Loucy (cell line): Measurements from ENCODE around the gene LRCH1.

Source experiments
- H2AFZ ChIP-seq: fragments of 200-600 bp; sonication (generic); 2 replicates; pipeline ENCODE4 v1.6.0; 2016; ENCODE audit warnings: antibody characterized with exemption, mild to moderate bottlenecking, low read length, moderate library complexity
- H3F3A ChIP-seq: fragments of 200-600 bp; 2 replicates; pipeline ENCODE4 v1.6.0; 2016; ENCODE audit warnings: antibody characterized with exemption, low read depth, mild to moderate bottlenecking
- H3K27me3 ChIP-seq: fragments of 200-600 bp; sonication (generic); 2 replicates; pipeline ENCODE4 v1.6.1; 2014; ENCODE audit warnings: low read length, mild to moderate bottlenecking; ENCODE audit not compliant: insufficient read depth, poor library complexity, severe bottlenecking
- H3K36me3 ChIP-seq: fragments of 200-600 bp; sonication (generic); 2 replicates; pipeline ENCODE4 v1.6.1; 2016; ENCODE audit warnings: low read length; ENCODE audit not compliant: insufficient read depth
- H3K4me1 ChIP-seq: fragments of 200-600 bp; sonication (generic); 2 replicates; pipeline ENCODE4 v1.5.1; 2014; ENCODE audit warnings: low read length, mild to moderate bottlenecking; ENCODE audit not compliant: insufficient read depth, poor library complexity, severe bottlenecking
- H3K4me2 ChIP-seq: fragments of 200-600 bp; sonication (generic); 2 replicates; pipeline ENCODE4 v1.6.0; 2014; ENCODE audit warnings: antibody characterized with exemption, low read length, low read depth, mild to moderate bottlenecking; ENCODE audit not compliant: poor library complexity, severe bottlenecking
- H3K4me3 ChIP-seq: fragments of 200-600 bp; sonication (generic); 2 replicates; pipeline ENCODE4 v1.5.1; 2014; ENCODE audit warnings: low read length, mild to moderate bottlenecking, mixed read lengths; ENCODE audit not compliant: poor library complexity, severe bottlenecking
- H3K79me2 ChIP-seq: fragments of 200-600 bp; sonication (generic); 2 replicates; pipeline ENCODE4 v1.6.1; 2014; ENCODE audit warnings: low read length; ENCODE audit not compliant: insufficient read depth
- H3K9ac ChIP-seq: fragments of 200-600 bp; sonication (generic); 2 replicates; pipeline ENCODE4 v1.6.0; 2014; ENCODE audit warnings: mild to moderate bottlenecking, low read depth, low read length, moderate library complexity; ENCODE audit not compliant: poor library complexity, severe bottlenecking
- H3K9me2 ChIP-seq: fragments of 200-600 bp; sonication (generic); replicated peaks from 2 replicates; pipeline ENCODE4 v1.6.1; 2016; ENCODE audit warnings: low read depth, low read length, mixed read lengths
- H3K9me3 ChIP-seq: fragments of 200-600 bp; sonication (generic); 2 replicates; pipeline ENCODE4 v1.6.1; 2014; ENCODE audit warnings: mild to moderate bottlenecking, antibody characterized with exemption, low read length, low read depth; ENCODE audit not compliant: insufficient read depth
- H4K20me1 ChIP-seq: fragments of 200-600 bp; sonication (generic); 2 replicates; pipeline ENCODE4 v1.6.0; 2014; ENCODE audit warnings: antibody characterized with exemption, low read length, mild to moderate bottlenecking; ENCODE audit not compliant: insufficient read depth, poor library complexity, severe bottlenecking
- EZH2phosphoT487 ChIP-seq: fragments of 200-600 bp; IDR thresholded peaks from 2 replicates; pipeline ENCODE4 v1.6.1; 2018; ENCODE audit warnings: antibody characterized with exemption, mild to moderate bottlenecking, moderate library complexity, borderline replicate concordance
- TF ChIP-seq, protein P1 (sequence below): fragments of 200-600 bp; sonication (generic); conservative IDR thresholded peaks from 2 replicates; pipeline ENCODE4 v1.5.1; 2014; ENCODE audit warnings: mild to moderate bottlenecking, antibody characterized with exemption, low read length

The LRCH1 gene

GRCh38 chr13:46672338-46673090 is 119.5 kb downstream of the LRCH1 start:
- Histone ChIP-seq H3K4me1 (peaks cover 29% of the 10 kb centered on the region), H3K27me3 (no peaks in the 10 kb centered on the region), H3F3A (peaks cover 12% of the 10 kb centered on the region), H3K36me3 (peaks cover 25% of the 10 kb centered on the region; the same call in 1 of the 2 replicates), H3K9ac (no peak overlapping the region), H3K9me2 (no peaks in the 10 kb centered on the region), H3K4me3 (no peak overlapping the region), H2AFZ (no peak overlapping the region), H3K79me2 (peaks cover 46% of the 10 kb centered on the region), H3K4me2 (no peak overlapping the region), H4K20me1 (no peaks in the 10 kb centered on the region), H3K9me3 (no peaks in the 10 kb centered on the region)
- TF ChIP-seq, protein P1, sequence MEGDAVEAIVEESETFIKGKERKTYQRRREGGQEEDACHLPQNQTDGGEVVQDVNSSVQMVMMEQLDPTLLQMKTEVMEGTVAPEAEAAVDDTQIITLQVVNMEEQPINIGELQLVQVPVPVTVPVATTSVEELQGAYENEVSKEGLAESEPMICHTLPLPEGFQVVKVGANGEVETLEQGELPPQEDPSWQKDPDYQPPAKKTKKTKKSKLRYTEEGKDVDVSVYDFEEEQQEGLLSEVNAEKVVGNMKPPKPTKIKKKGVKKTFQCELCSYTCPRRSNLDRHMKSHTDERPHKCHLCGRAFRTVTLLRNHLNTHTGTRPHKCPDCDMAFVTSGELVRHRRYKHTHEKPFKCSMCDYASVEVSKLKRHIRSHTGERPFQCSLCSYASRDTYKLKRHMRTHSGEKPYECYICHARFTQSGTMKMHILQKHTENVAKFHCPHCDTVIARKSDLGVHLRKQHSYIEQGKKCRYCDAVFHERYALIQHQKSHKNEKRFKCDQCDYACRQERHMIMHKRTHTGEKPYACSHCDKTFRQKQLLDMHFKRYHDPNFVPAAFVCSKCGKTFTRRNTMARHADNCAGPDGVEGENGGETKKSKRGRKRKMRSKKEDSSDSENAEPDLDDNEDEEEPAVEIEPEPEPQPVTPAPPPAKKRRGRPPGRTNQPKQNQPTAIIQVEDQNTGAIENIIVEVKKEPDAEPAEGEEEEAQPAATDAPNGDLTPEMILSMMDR, result no peak
- TF ChIP-seq EZH2phosphoT487, result no peak

GRCh38 chr13:46675016-46675415 is 122.0 kb downstream of the LRCH1 start:
- no peak overlapping the region for H3K4me3 ChIP-seq
- no peak overlapping the region for H3K4me2 ChIP-seq
- H3K4me1 ChIP-seq, result peaks cover 8% of the 10 kb centered on the region
- no peaks in the 10 kb centered on the region for H3K27me3 ChIP-seq
- no peak for TF ChIP-seq EZH2phosphoT487
- TF ChIP-seq, protein P1, result no peak
- no peaks in the 10 kb centered on the region for H3K9me2 ChIP-seq
- peaks cover 56% of the 10 kb centered on the region for H3K79me2 ChIP-seq
- H3K9ac ChIP-seq, result no peak overlapping the region
- no peaks in the 10 kb centered on the region for H4K20me1 ChIP-seq
- H3K36me3 ChIP-seq, result peaks cover 24% of the 10 kb centered on the region; the same call in 1 of the 2 replicates
- H3F3A ChIP-seq, result no peaks in the 10 kb centered on the region
- H2AFZ ChIP-seq, result no peak overlapping the region
- no peaks in the 10 kb centered on the region for H3K9me3 ChIP-seq

DNA sequence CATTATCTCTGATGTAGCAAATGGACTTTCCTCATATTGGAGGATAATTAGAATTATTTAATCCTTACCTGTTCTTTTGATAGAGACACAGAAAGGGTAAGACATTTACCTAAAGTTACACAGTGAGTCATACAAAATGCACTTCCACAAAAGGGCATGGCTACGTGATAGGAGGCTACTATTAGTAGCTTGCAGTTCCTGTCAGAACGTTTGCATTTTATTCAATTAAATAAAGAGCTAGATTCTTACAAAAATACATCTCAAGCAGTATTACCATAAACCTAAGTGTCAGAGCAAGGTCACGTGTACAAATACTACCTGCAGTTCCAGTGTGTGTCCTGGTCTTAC is 123.4 kb downstream of the LRCH1 start:
- H3K36me3 ChIP-seq, result peaks cover 14% of the 10 kb centered on the region; the same call in 1 of the 2 replicates
- H3K27me3 ChIP-seq, result no peaks in the 10 kb centered on the region
- no peaks in the 10 kb centered on the region for H3F3A ChIP-seq
- H3K4me3 ChIP-seq, result no peak overlapping the region
- H3K79me2 ChIP-seq, result peaks cover 64% of the 10 kb centered on the region
- H3K4me2 ChIP-seq, result no peak overlapping the region
- no peaks in the 10 kb centered on the region for H4K20me1 ChIP-seq
- no peaks in the 10 kb centered on the region for H3K9me3 ChIP-seq
- peaks cover 8% of the 10 kb centered on the region for H3K4me1 ChIP-seq
- TF ChIP-seq, protein P1, result no peak
- no peak for TF ChIP-seq EZH2phosphoT487
- no peaks in the 10 kb centered on the region for H3K9me2 ChIP-seq
- no peak overlapping the region for H2AFZ ChIP-seq
- no peak overlapping the region for H3K9ac ChIP-seq
